Thoracic aorta (tissue), 2 donors: ENCODE results near the gene TMEM51. TPM values are rescaled to one million over a fixed set of nuclear protein-coding genes. Genes with fewer than 3 reads are reported as not detected.
A peak's percentile ranks its signal among the peaks of the same experiment; 100 is the strongest.

Experiments
- ATAC-seq: fragments of 150-250 bp; one replicate; pipeline ENCODE4 v1.8.0; 2017; ENCODE audit warnings: low read depth; ENCODE audit not compliant: insufficient number of reproducible peaks, low FRiP score
- DNase-seq: peaks from one replicate; pipeline ENCODE4 v3.0.0-alpha.2; 2020; ENCODE audit warnings: low spot score
- H3K27ac ChIP-seq, 2 donors: fragments of 200-600 bp; sonication (generic); 1 replicate in 1 of 2; 2 replicates in 1 of 2; pipeline ENCODE4 v1.5.1; 2016; ENCODE audit warnings: mild to moderate bottlenecking in 2 of 2, moderate library complexity in 2 of 2
- H3K27me3 ChIP-seq: fragments of 200-600 bp; sonication (generic); replicated peaks from 2 replicates; pipeline ENCODE4 v1.6.0; 2016; ENCODE audit warnings: mild to moderate bottlenecking; ENCODE audit not compliant: insufficient read depth
- H3K36me3 ChIP-seq: fragments of 200-600 bp; sonication (generic); one replicate; pipeline ENCODE4 v1.5.1; 2016
- H3K4me1 ChIP-seq, 2 donors: fragments of 200-600 bp; sonication (generic); 1 replicate in 1 of 2; 2 replicates in 1 of 2; pipeline versions ENCODE4 v1.5.1 to v1.6.0; 2016; ENCODE audit warnings: low read depth in 2 of 2, mild to moderate bottlenecking in 1 of 2; ENCODE audit not compliant: control insufficient read depth in 1 of 2
- H3K4me3 ChIP-seq: fragments of 200-600 bp; sonication (generic); 2 replicates; pipeline ENCODE4 v1.5.1; 2016; ENCODE audit warnings: mild to moderate bottlenecking
- H3K9me3 ChIP-seq: fragments of 200-600 bp; sonication (generic); 2 replicates; pipeline ENCODE4 v1.5.1; 2016
- CTCF ChIP-seq: fragments of 200-600 bp; sonication (generic); IDR thresholded peaks from one replicate; pipeline ENCODE4 v1.5.1; 2019; ENCODE audit warnings: antibody characterized with exemption
- total RNA-seq, 2 donors: library from RNA; depleted of rRNA; stranded (reverse); fragments of >200 nt; gene quantifications; one replicate each; pipeline versions ENCODE4 v1.1.0 to v1.2.3, GENCODE V29; 2016

TMEM51 gene
- total RNA-seq = 1 to 10 TPM; 2.0 to 5.9 TPM

- peak within 1 kb of the TSS; percentile 24 to 53 for H3K27ac ChIP-seq
- H3K9me3 ChIP-seq = no peaks in the 10 kb centered on the region
- DNase-seq (no peak), ATAC-seq (no peak)
- H3K4me3 ChIP-seq = peak within 1 kb of the TSS; percentile 84
- H3K27me3 ChIP-seq = no peaks in the 10 kb centered on the region
- no peaks in the 10 kb centered on the region for H3K36me3 ChIP-seq
- H3K4me1 ChIP-seq = peaks cover 6 to 19% of the 10 kb centered on the region in 2 donors
- TF ChIP-seq CTCF = no peak
Observed at GRCh38 chr1:15153184-15153841, at the start of gene TMEM51. TSS of gene TMEM51 (plus strand) at chr1:15153747. CDS start at chr1:15215088, 61,341 bp downstream.

GRCh38 chr1:15103906-15104305, 49.6 kb upstream of the TMEM51 start:
- no peak overlapping the region for H3K27ac ChIP-seq
- H3K36me3 ChIP-seq = no peaks in the 10 kb centered on the region
- H3K4me1 ChIP-seq = no peaks in the 10 kb centered on the region
- TF ChIP-seq CTCF = no peak
- no peak overlapping the region for H3K4me3 ChIP-seq
- DNase-seq (no peak), ATAC-seq (no peak)
- no peaks in the 10 kb centered on the region for H3K27me3 ChIP-seq
- no peaks in the 10 kb centered on the region for H3K9me3 ChIP-seq

DNA sequence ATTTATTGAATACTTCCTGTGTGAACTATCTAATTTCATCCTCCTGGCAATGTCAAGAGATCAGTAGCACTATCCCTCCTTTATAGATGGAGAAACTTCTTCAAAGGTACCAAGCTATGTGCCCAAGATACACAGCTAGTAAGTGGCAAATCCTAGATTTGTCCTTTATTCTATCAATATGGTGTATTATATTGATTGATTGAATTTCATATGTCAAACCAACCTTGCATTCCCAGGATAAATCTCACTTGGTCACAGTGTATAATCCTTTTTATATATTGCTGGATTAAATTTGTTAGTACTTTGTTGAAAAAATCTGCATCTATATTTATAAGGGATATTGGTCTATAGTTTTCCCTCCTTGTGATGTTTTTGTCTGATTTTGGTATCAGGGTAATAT, 48.8 kb upstream of the TMEM51 start:
- no peak overlapping the region for H3K4me3 ChIP-seq

GRCh38 chr1:15106608-15107007, 46.9 kb upstream of the TMEM51 start:
- no peaks in the 10 kb centered on the region for H3K4me1 ChIP-seq
- no peak for ATAC-seq
- no peaks in the 10 kb centered on the region for H3K9me3 ChIP-seq
- H3K36me3 ChIP-seq = no peaks in the 10 kb centered on the region
- no peak overlapping the region for H3K4me3 ChIP-seq
- no peak for TF ChIP-seq CTCF
- H3K27ac ChIP-seq = no peak overlapping the region
- H3K27me3 ChIP-seq = no peaks in the 10 kb centered on the region
- DNase-seq = no peak

More for the DNA sequence above, 48.8 kb upstream of the TMEM51 start:
- no peak for TF ChIP-seq CTCF
- no peak for DNase-seq
- no peaks in the 10 kb centered on the region for H3K27me3 ChIP-seq
- H3K27ac ChIP-seq = no peak overlapping the region
- no peaks in the 10 kb centered on the region for H3K9me3 ChIP-seq
- no peak for ATAC-seq
- H3K4me1 ChIP-seq = no peaks in the 10 kb centered on the region
- H3K36me3 ChIP-seq = no peaks in the 10 kb centered on the region

- no peaks in the 10 kb centered on the region for H3K27me3 ChIP-seq
- no peak overlapping the region for H3K27ac ChIP-seq
- no peaks in the 10 kb centered on the region for H3K4me1 ChIP-seq
- no peak for TF ChIP-seq CTCF
- H3K4me3 ChIP-seq = no peak overlapping the region
- H3K36me3 ChIP-seq = no peaks in the 10 kb centered on the region
- no peaks in the 10 kb centered on the region for H3K9me3 ChIP-seq
- ATAC-seq (no peak), DNase-seq (no peak)
Observed at GRCh38 chr1:15107058-15107687, 46.4 kb upstream of the TMEM51 start.
